Measurements from ENCODE around the gene IGHMBP2. TPM values are rescaled to one million over a fixed set of nuclear protein-coding genes. Genes with fewer than 3 reads are reported as not detected.
"Not testable (repeated sequence)": the region's sequence is repeated elsewhere in the genome, so short reads cannot be mapped to it uniquely, and the experiment has no call there.

Gene IGHMBP2
- total RNA-seq, 1 donor from 2014 or later = 30.6 TPM

DNA sequence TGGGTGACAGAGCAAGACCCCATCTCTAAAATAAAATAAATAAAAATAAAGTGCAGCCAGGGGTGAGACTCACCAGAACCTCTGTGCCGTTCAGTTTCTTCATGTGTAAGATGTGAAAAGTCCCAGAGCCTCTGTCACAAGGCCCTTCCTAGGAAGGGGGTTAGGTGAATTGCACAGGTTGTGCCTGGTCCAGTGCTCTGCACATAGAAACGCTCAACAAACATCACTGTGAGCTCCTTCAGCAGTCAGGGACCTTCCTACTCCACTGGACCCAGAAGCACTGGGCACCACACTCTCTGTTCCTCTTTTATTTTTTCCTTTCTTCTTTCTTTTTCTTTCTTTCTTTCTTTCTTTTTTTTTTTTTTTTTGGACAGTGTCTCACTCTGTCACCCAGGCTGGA lies 22.4 kb upstream of the IGHMBP2 start:
- Mint-ChIP-seq H3K9me3 (ENCODE audit: low read depth) (no peaks in the 10 kb centered on the region), H3K4me1 (ENCODE audit: low read depth) (no peaks in the 10 kb centered on the region), H3K27me3 (no peaks in the 10 kb centered on the region), H3K27ac (no peak overlapping the region), H3K36me3 (ENCODE audit: insufficient read depth) (peaks cover 2% of the 10 kb centered on the region), H3K4me3 (ENCODE audit: low read depth) (no peak overlapping the region)
- TF ChIP-seq CTCF (IDR thresholded peaks at IDR 0.05; ENCODE audit: unreplicated experiment) = no peak
- DNase-seq (ENCODE audit: low spot score, unreplicated experiment) = no peak

DNA sequence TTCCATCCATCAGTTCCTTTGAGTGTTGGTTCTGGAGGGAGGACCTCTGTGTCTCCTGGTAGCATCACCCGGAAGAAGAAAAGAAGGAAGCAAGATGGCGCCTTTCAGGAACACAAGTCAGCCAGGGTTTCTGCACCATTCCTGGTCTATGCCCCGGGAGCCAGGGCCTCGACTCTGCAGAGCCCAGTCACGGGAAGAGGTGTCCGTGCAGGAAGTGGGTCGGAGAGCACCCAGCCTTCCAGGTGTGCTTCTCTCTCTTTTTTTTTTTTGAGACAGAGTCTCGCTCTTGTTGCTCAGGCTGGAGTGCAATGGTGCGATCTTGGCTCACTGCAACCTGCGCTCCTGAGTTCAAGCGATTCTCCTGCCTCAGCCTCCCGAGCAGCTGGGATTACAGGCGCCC lies 21.3 kb upstream of the IGHMBP2 start:
- Mint-ChIP-seq H3K9me3 (ENCODE audit: low read depth) (no peaks in the 10 kb centered on the region), H3K4me3 (ENCODE audit: low read depth) (no peak overlapping the region), H3K4me1 (ENCODE audit: low read depth) (no peaks in the 10 kb centered on the region), H3K27ac (no peak overlapping the region), H3K36me3 (ENCODE audit: insufficient read depth) (peaks cover 4% of the 10 kb centered on the region), H3K27me3 (no peaks in the 10 kb centered on the region)
- TF ChIP-seq CTCF (IDR thresholded peaks at IDR 0.05; ENCODE audit: unreplicated experiment) = no peak
- DNase-seq (ENCODE audit: low spot score, unreplicated experiment) = no peak

- not testable (repeated sequence) for H3K27ac Mint-ChIP-seq; DNase-seq (ENCODE audit: low spot score, unreplicated experiment); H3K4me1 Mint-ChIP-seq (ENCODE audit: low read depth)
Observed at GRCh38 chr11:68884827-68885226, 18.9 kb upstream of the IGHMBP2 start.

GRCh38 chr11:68889948-68890446 lies 13.7 kb upstream of the IGHMBP2 start:
- Mint-ChIP-seq H3K27ac (no peak overlapping the region), H3K36me3 (ENCODE audit: insufficient read depth) (peaks cover 11% of the 10 kb centered on the region)
- DNase-seq (ENCODE audit: low spot score, unreplicated experiment) = no peak

More at GRCh38 chr11:68884827-68885226, 18.9 kb upstream of the IGHMBP2 start:
- H3K36me3 Mint-ChIP-seq (ENCODE audit: insufficient read depth); H3K9me3 Mint-ChIP-seq (ENCODE audit: low read depth); H3K4me3 Mint-ChIP-seq (ENCODE audit: low read depth); H3K27me3 Mint-ChIP-seq: not testable (repeated sequence)

DNA sequence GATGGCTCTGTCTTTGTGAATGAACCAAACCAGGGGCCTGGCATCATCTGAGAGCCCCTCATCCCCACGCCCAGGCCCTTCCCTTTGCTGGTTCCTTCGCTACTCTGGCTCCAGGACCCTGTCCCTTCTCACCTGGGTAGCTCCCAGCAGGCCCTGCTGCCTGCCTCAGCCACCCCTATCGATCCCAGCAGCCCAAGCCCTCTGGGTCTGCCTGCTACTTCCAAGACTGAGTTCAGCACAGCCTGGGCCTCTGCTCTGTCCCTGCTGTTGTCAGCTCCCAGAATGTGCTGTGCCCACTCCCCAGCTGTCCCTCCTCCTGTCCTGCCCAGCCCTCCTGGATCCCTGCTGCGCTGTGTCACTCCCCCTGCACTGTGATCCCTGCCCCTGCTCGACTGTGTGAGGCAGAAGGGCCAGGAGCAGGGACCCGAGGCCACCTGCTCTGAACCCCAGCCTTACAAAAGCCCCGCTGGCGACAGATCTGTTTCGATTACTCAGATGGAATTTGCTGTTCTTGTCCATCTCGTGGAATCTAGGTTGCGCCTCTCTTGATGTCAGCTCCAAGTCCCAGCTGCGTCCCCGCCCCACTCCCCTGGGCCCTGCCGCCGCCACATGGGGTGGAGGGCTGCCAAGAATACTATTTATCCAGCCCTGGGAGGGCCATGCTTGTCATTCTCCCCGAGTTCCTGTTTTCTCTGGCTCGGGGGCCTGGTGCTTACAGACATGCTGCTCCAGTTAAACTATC lies 13.0 kb upstream of the IGHMBP2 start:
- no peak for DNase-seq (ENCODE audit: low spot score, unreplicated experiment)
- H3K27ac Mint-ChIP-seq = no peak overlapping the region
- TF ChIP-seq CTCF (IDR thresholded peaks at IDR 0.05; ENCODE audit: unreplicated experiment) = no peak
- H3K4me3 Mint-ChIP-seq (ENCODE audit: low read depth) = no peak overlapping the region
- H3K36me3 Mint-ChIP-seq (ENCODE audit: insufficient read depth) = peaks cover 11% of the 10 kb centered on the region
- H3K4me1 Mint-ChIP-seq (ENCODE audit: low read depth) = no peaks in the 10 kb centered on the region
- no peaks in the 10 kb centered on the region for H3K27me3 Mint-ChIP-seq
- H3K9me3 Mint-ChIP-seq (ENCODE audit: low read depth) = no peaks in the 10 kb centered on the region

More at GRCh38 chr11:68889948-68890446, 13.7 kb upstream of the IGHMBP2 start:
- H3K27me3 Mint-ChIP-seq = no peaks in the 10 kb centered on the region
- no peak overlapping the region for H3K4me3 Mint-ChIP-seq (ENCODE audit: low read depth)
- no peaks in the 10 kb centered on the region for H3K9me3 Mint-ChIP-seq (ENCODE audit: low read depth)
- peak; percentile 53 for TF ChIP-seq CTCF (IDR thresholded peaks at IDR 0.05; ENCODE audit: unreplicated experiment)
- H3K4me1 Mint-ChIP-seq (ENCODE audit: low read depth) = no peaks in the 10 kb centered on the region

Data from progenitor cell of endocrine pancreas (in vitro differentiated cells).